Ishikawa (cell line): ENCODE data around the gene VPS35L.

Source experiments
- CEBPB ChIP-seq: IDR thresholded peaks from 2 replicates; pipeline ENCODE4 v1.6.1; 2012
- CREB1 ChIP-seq: IDR thresholded peaks from 2 replicates; pipeline ENCODE4 v1.6.1; 2012; ENCODE audit warnings: low read depth
- EGR1 ChIP-seq: IDR thresholded peaks from 2 replicates; pipeline ENCODE4 v1.6.1; 2012
- EP300 ChIP-seq: IDR thresholded peaks from 2 replicates; pipeline ENCODE4 v1.6.1; 2012; ENCODE audit warnings: borderline replicate concordance
- FOXM1 ChIP-seq: IDR thresholded peaks from 2 replicates; pipeline ENCODE4 v1.6.1; 2012; ENCODE audit warnings: low read depth, borderline replicate concordance
- NFIC ChIP-seq: IDR thresholded peaks from 2 replicates; pipeline ENCODE4 v1.6.1; 2012
- RAD21 ChIP-seq: IDR thresholded peaks from 2 replicates; pipeline ENCODE4 v1.6.1; 2012; ENCODE audit warnings: low read depth
- TAF1 ChIP-seq: IDR thresholded peaks from 2 replicates; pipeline ENCODE4 v1.6.1; 2012; ENCODE audit warnings: low read depth, mild to moderate bottlenecking
- TCF12 ChIP-seq: IDR thresholded peaks from 2 replicates; pipeline ENCODE4 v1.6.1; 2012; ENCODE audit warnings: low read depth
- TEAD4 ChIP-seq: IDR thresholded peaks from 2 replicates; pipeline ENCODE4 v1.6.1; 2012
- YY1 ChIP-seq: IDR thresholded peaks from 2 replicates; pipeline ENCODE4 v1.6.1; 2012; ENCODE audit warnings: low read depth
- ZBTB7A ChIP-seq: IDR thresholded peaks from 2 replicates; pipeline ENCODE4 v1.6.1; 2012; ENCODE audit warnings: low read depth
- TF ChIP-seq, protein P1 (sequence below): IDR thresholded peaks from 2 replicates; pipeline ENCODE4 v1.6.1; 2012
- TF ChIP-seq, protein P2 (sequence below): IDR thresholded peaks from 2 replicates; pipeline ENCODE4 v1.6.1; 2012
- TF ChIP-seq, protein P3 (sequence below): IDR thresholded peaks from 2 replicates; pipeline ENCODE4 v1.6.1; 2012; ENCODE audit warnings: low read depth, mild to moderate bottlenecking

The VPS35L gene

DNA sequence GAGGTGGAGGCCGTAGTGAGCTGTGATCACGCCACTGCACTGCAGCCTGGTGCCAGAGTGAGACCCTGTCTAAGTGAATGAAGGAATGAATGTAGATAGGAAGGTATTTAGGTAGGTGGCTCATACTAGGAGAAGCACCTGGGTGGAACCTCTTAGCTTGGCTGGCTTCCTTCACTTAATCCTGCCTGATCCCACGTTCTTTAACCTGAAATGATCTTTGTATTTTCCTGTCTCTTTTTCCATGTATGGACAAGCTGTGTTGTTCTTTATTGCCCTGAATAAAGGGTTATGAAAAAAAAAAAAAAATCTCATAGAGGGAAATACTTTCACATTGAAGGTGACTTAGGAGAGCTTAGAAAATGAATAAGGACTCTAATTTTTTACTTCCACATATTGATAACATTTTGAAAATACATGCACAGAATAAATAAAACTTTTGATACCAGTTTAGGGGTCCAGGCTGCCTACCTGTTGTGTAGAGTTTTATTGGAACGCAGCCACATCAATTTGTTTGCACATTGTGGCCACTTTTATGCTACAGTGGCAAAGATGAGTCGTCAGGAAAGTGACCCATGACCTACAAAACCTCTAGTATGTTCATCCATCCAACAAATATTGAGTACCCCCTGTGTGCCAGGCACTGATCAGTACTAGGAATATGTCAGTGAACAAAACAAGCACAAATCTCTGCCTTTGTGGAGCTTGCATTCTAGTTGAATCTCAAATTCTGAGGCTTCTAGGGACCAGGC lies 44.6 kb downstream of the VPS35L start:
- no peak for TF ChIP-seq NFIC
- TF ChIP-seq, protein P1, sequence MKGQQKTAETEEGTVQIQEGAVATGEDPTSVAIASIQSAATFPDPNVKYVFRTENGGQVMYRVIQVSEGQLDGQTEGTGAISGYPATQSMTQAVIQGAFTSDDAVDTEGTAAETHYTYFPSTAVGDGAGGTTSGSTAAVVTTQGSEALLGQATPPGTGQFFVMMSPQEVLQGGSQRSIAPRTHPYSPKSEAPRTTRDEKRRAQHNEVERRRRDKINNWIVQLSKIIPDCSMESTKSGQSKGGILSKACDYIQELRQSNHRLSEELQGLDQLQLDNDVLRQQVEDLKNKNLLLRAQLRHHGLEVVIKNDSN = no peak
- no peak for TF ChIP-seq TCF12
- TF ChIP-seq FOXM1 = no peak
- no peak for TF ChIP-seq CREB1

DNA sequence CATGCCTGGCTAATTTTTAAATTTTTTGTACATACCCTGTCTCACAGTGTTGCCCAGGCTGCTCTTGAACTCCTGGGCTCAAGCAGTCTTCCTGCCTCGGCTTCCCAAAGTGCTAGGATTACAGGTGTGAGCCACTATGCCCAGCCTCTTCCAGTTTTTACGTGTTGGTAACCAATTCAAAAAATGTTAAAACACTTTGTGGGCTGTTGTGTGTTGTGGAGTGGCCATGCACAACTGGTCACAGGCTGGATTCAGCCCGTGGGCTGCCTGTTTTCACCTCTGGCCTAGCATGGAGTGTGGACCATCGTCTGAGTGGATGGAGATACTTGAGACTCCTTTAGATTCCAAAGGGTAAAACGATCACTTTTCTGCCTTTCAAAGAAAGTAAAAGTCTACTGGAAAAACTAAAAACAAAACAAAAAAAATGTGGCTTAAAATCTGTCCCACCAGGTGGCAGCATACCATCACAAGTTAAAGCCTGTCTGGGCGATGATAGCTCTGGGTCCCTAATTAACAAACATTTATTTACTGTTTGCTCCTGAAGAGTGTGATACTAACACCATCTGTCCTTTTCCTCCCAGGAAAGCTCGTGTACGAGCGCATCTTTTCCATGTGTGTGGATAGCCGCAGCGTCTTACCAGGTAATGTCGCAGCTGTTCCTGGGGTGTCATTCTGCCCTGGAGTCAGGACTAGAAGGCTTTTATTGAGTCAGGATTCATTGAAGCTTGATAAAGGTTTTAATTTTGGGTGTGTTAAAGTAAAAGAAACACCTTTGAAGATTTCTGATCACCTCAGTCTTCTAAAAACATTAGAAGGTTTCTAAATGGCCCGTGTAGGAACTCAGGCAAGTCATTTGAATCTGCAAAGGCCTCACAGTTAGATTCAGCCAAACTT lies 45.8 kb downstream of the VPS35L start:
- peak; percentile 89 for TF ChIP-seq RAD21
- TF ChIP-seq CEBPB = no peak
- TF ChIP-seq, protein P2, sequence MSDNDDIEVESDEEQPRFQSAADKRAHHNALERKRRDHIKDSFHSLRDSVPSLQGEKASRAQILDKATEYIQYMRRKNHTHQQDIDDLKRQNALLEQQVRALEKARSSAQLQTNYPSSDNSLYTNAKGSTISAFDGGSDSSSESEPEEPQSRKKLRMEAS = no peak
- TF ChIP-seq ZBTB7A = no peak

DNA sequence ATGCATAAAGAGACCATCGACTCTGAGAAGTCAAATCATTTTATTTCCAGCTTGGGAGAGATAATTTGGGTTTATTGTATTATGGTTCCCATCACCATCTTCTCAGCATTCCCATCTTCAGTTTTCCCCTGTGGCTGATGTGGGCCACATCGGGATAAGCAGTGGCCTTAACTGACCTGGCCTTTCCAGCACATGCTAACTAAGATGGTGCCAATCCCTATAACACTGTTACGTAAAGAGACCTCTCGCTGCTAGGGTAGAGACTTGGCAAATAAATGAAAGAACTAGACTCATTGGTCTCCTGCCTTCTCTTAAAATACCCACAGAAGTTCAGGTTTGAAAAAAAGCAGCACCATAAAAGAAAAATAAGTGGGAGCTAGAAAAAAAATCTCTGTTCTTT lies 49.4 kb downstream of the VPS35L start:
- no peak for TF ChIP-seq YY1
- TF ChIP-seq RAD21 = no peak
- TF ChIP-seq EP300 = no peak
- TF ChIP-seq CREB1 = no peak

DNA sequence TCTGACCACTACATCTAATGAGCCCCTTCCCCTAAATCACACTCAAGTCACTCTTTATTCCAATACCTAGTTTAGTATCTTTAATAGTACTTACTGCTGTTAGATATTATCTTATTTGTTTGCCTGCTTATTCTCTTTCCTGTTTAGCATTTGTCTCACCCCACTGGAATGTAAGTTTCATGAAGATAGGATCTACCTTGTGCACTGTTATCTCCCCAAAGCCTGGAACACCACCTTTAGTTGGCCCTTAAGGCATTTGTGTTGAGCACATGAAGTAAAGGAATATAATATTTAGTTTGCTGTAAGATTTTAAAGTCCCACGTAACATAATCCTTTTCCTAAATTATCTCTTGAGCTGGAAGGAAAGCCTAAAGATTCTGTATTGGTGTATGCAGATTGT lies 50.2 kb downstream of the VPS35L start:
- TF ChIP-seq CREB1 (no peak), NFIC (no peak), YY1 (no peak), EP300 (no peak), FOXM1 (no peak), EGR1 (no peak), TAF1 (no peak), RAD21 (no peak), CEBPB (no peak), TCF12 (no peak), ZBTB7A (no peak), TEAD4 (no peak)
- TF ChIP-seq, protein P1 = no peak
- TF ChIP-seq, protein P2 = no peak
- TF ChIP-seq, protein P3, sequence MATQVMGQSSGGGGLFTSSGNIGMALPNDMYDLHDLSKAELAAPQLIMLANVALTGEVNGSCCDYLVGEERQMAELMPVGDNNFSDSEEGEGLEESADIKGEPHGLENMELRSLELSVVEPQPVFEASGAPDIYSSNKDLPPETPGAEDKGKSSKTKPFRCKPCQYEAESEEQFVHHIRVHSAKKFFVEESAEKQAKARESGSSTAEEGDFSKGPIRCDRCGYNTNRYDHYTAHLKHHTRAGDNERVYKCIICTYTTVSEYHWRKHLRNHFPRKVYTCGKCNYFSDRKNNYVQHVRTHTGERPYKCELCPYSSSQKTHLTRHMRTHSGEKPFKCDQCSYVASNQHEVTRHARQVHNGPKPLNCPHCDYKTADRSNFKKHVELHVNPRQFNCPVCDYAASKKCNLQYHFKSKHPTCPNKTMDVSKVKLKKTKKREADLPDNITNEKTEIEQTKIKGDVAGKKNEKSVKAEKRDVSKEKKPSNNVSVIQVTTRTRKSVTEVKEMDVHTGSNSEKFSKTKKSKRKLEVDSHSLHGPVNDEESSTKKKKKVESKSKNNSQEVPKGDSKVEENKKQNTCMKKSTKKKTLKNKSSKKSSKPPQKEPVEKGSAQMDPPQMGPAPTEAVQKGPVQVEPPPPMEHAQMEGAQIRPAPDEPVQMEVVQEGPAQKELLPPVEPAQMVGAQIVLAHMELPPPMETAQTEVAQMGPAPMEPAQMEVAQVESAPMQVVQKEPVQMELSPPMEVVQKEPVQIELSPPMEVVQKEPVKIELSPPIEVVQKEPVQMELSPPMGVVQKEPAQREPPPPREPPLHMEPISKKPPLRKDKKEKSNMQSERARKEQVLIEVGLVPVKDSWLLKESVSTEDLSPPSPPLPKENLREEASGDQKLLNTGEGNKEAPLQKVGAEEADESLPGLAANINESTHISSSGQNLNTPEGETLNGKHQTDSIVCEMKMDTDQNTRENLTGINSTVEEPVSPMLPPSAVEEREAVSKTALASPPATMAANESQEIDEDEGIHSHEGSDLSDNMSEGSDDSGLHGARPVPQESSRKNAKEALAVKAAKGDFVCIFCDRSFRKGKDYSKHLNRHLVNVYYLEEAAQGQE = no peak

DNA sequence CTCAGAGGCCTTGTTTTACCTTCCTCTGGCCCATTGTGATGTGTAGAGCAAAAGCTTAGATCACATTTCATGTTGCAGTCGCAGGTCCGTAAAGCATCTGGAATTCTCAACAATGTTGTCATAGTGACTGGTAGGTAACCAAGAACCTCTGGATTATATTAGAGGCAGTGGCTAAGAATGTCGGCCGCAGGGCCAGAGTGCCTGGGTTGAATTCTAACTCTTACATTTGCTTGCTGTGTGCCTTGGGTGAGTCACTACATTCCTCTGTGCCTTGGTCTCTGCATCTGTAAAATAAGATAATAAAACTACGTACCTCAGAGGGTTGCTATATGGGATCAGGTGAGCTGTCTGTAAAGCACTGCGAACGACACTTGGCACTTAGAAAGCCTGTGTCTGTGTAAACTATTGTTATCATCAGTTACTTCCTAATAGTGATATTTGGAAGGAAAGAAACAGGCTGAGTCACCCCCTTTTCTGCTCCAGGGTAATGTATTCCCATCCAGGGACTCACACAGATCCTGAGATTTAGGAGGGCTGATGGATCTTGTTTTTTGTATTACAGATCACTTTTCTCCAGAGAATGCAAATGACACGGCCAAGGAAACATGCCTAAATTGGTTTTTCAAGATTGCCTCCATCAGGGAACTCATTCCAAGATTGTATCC lies 52.2 kb downstream of the VPS35L start:
- no peak for TF ChIP-seq YY1
- no peak for TF ChIP-seq EGR1
- no peak for TF ChIP-seq CEBPB
- TF ChIP-seq TEAD4 = no peak
- TF ChIP-seq ZBTB7A = no peak
- no peak for TF ChIP-seq TAF1
- TF ChIP-seq, protein P2 = no peak
- TF ChIP-seq, protein P3 = no peak
- no peak for TF ChIP-seq FOXM1
- TF ChIP-seq EP300 = no peak
- no peak for TF ChIP-seq RAD21
- TF ChIP-seq NFIC = no peak
- no peak for TF ChIP-seq TCF12
- TF ChIP-seq, protein P1 = no peak
- no peak for TF ChIP-seq CREB1
